Karpas-422 (cell line): ENCODE results near the gene TOMM5. TPM values are rescaled to one million over a fixed set of nuclear protein-coding genes. Genes with fewer than 3 reads are reported as not detected.
A peak's percentile ranks its signal among the peaks of the same experiment; 100 is the strongest.

Experiments used
- DNase-seq: peaks from one replicate; pipeline ENCODE4 v3.0.0-alpha.2; 2015
- H2AFZ ChIP-seq: fragments of 200-600 bp; sonication (generic); 2 replicates; pipeline ENCODE4 v1.6.1; 2014; ENCODE audit warnings: antibody characterized with exemption, low read length, mixed read lengths
- H3K27ac ChIP-seq: fragments of 200-600 bp; sonication (generic); 2 replicates; pipeline ENCODE4 v1.5.1; 2014; ENCODE audit warnings: mild to moderate bottlenecking, low read length, moderate library complexity
- H3K27me3 ChIP-seq: fragments of 200-600 bp; sonication (generic); 2 replicates; pipeline ENCODE4 v1.6.1; 2014; ENCODE audit warnings: low read length, mixed read lengths
- H3K36me3 ChIP-seq: fragments of 200-600 bp; sonication (generic); 2 replicates; pipeline ENCODE4 v1.6.1; 2014; ENCODE audit warnings: low read length, mixed read lengths; ENCODE audit not compliant: insufficient read depth
- H3K4me1 ChIP-seq: fragments of 200-600 bp; sonication (generic); 2 replicates; pipeline ENCODE4 v1.6.1; 2014; ENCODE audit warnings: mild to moderate bottlenecking, low read length, mixed read lengths
- H3K4me2 ChIP-seq: fragments of 200-600 bp; sonication (generic); 2 replicates; pipeline ENCODE4 v1.6.1; 2014; ENCODE audit warnings: low read length, low read depth, mild to moderate bottlenecking; ENCODE audit not compliant: poor library complexity, severe bottlenecking
- H3K4me3 ChIP-seq: fragments of 200-600 bp; sonication (generic); 2 replicates; pipeline ENCODE4 v1.5.1; 2014; ENCODE audit warnings: mild to moderate bottlenecking, antibody characterized with exemption, low read length, mixed read lengths
- H3K79me2 ChIP-seq: fragments of 200-600 bp; sonication (generic); 2 replicates; pipeline ENCODE4 v1.6.1; 2014; ENCODE audit warnings: mild to moderate bottlenecking, low read length, mixed read lengths
- H3K9ac ChIP-seq: fragments of 200-600 bp; sonication (generic); 2 replicates; pipeline ENCODE4 v1.6.0; 2014; ENCODE audit warnings: low read length
- H3K9me2 ChIP-seq: fragments of 200-600 bp; sonication (generic), shearing (Covaris generic); replicated peaks from 2 replicates; pipeline ENCODE4 v1.6.0; 2014; ENCODE audit warnings: mild to moderate bottlenecking, low read length, moderate library complexity; ENCODE audit not compliant: insufficient read depth
- H3K9me3 ChIP-seq: fragments of 300-700, 200-600 bp; sonication (generic); 2 replicates; pipeline ENCODE4 v1.6.1; 2014; ENCODE audit warnings: low read length, mixed read lengths
- H4K20me1 ChIP-seq: fragments of 200-600 bp; sonication (generic); 2 replicates; pipeline ENCODE4 v1.6.1; 2014; ENCODE audit warnings: mild to moderate bottlenecking, antibody characterized with exemption, low read length, low read depth; ENCODE audit not compliant: insufficient read depth
- total RNA-seq: library from RNA; depleted of rRNA; stranded (reverse); fragments of >200 nt; shearing (Covaris generic); gene quantifications from 2 replicates; pipeline ENCODE4 v1.2.3, GENCODE V29; 2014; ENCODE audit warnings: low replicate concordance

The TOMM5 gene
- total RNA-seq, 1 experiment from 2014 or later, result 265 TPM

- Histone ChIP-seq H3K4me1 (peaks cover 44% of the 10 kb centered on the region), H3K4me3 (no peak overlapping the region), H4K20me1 (peaks cover 21% of the 10 kb centered on the region), H3K9me3 (no peaks in the 10 kb centered on the region), H3K4me2 (no peak overlapping the region), H3K36me3 (peaks cover 55% of the 10 kb centered on the region), H3K9ac (no peak overlapping the region), H3K27me3 (no peaks in the 10 kb centered on the region), H3K79me2 (peaks cover 71% of the 10 kb centered on the region), H2AFZ (no peak overlapping the region), H3K27ac (no peak overlapping the region), H3K9me2 (no peaks in the 10 kb centered on the region)
- DNase-seq, result peak; percentile 78
Observed at GRCh38 chr9:37582548-37583157, 9.7 kb downstream of the TOMM5 start.

- peak within 1 kb of the TSS; percentile 71 for H3K27ac ChIP-seq
Observed at GRCh38 chr9:37575921-37576721, 16.3 kb downstream of the TOMM5 start, which contains the start of gene FBXO10. TSS of gene FBXO10 (minus strand) at chr9:37576380. CDS start at chr9:37541768, 34,612 bp downstream.

GRCh38 chr9:37575511-37575914, 16.9 kb downstream of the TOMM5 start:
- H3K27me3 ChIP-seq, result no peaks in the 10 kb centered on the region
- H3K27ac ChIP-seq, result peak overlapping the region; percentile 71
- peaks cover 8% of the 10 kb centered on the region; the same call in 1 of the 2 replicates for H3K36me3 ChIP-seq
- peak overlapping the region; percentile 67 for H3K4me3 ChIP-seq
- peak overlapping the region; percentile 73 for H3K9ac ChIP-seq
- peaks cover 56% of the 10 kb centered on the region for H3K79me2 ChIP-seq
- H2AFZ ChIP-seq, result no peak overlapping the region
- peak; percentile 80 for DNase-seq
- H3K4me1 ChIP-seq, result peaks cover 38% of the 10 kb centered on the region
- peak overlapping the region; percentile 92 for H3K4me2 ChIP-seq
- H3K9me3 ChIP-seq, result no peaks in the 10 kb centered on the region
- H4K20me1 ChIP-seq, result peaks cover 6% of the 10 kb centered on the region; the same call in 1 of the 2 replicates
- H3K9me2 ChIP-seq, result no peaks in the 10 kb centered on the region

More at GRCh38 chr9:37575921-37576721, 16.3 kb downstream of the TOMM5 start, which contains the start of gene FBXO10:
- H3K9me3 ChIP-seq, result no peaks in the 10 kb centered on the region
- H3K79me2 ChIP-seq, result peaks cover 58% of the 10 kb centered on the region
- peaks cover 11% of the 10 kb centered on the region for H3K36me3 ChIP-seq
- H3K9ac ChIP-seq, result peak within 1 kb of the TSS; percentile 73
- H3K4me1 ChIP-seq, result peaks cover 41% of the 10 kb centered on the region
- peak; percentile 83 for DNase-seq
- peaks cover 6% of the 10 kb centered on the region; the same call in 1 of the 2 replicates for H4K20me1 ChIP-seq
- H2AFZ ChIP-seq, result no peak within 1 kb of the TSS
- peak within 1 kb of the TSS; percentile 67 for H3K4me3 ChIP-seq
- H3K9me2 ChIP-seq, result no peaks in the 10 kb centered on the region
- H3K27me3 ChIP-seq, result no peaks in the 10 kb centered on the region
- H3K4me2 ChIP-seq, result peak within 1 kb of the TSS; percentile 92

- Histone ChIP-seq H2AFZ (no peak overlapping the region), H3K4me1 (peaks cover 38% of the 10 kb centered on the region), H4K20me1 (peaks cover 6% of the 10 kb centered on the region; the same call in 1 of the 2 replicates), H3K9ac (peak overlapping the region; percentile 73), H3K9me3 (no peaks in the 10 kb centered on the region), H3K9me2 (no peaks in the 10 kb centered on the region), H3K27me3 (no peaks in the 10 kb centered on the region), H3K4me2 (peak overlapping the region; percentile 92), H3K27ac (peak overlapping the region; percentile 71), H3K79me2 (peaks cover 57% of the 10 kb centered on the region), H3K36me3 (peaks cover 8% of the 10 kb centered on the region; the same call in 1 of the 2 replicates), H3K4me3 (peak overlapping the region; percentile 67)
- no peak for DNase-seq
Observed at GRCh38 chr9:37575001-37575400, 17.4 kb downstream of the TOMM5 start.

GRCh38 chr9:37574241-37574721, 18.1 kb downstream of the TOMM5 start:
- H3K27me3 ChIP-seq, result no peaks in the 10 kb centered on the region
- no peak overlapping the region for H3K27ac ChIP-seq
- 0 out of 2 replicates have a peak overlapping the region, but pooled peaks have one; percentile 73 for H3K9ac ChIP-seq
- H3K36me3 ChIP-seq, result peaks cover 8% of the 10 kb centered on the region; the same call in 1 of the 2 replicates
- H3K4me3 ChIP-seq, result no peak overlapping the region
- peaks cover 38% of the 10 kb centered on the region for H3K4me1 ChIP-seq
- peaks cover 6% of the 10 kb centered on the region; the same call in 1 of the 2 replicates for H4K20me1 ChIP-seq
- peak overlapping the region; percentile 92 for H3K4me2 ChIP-seq
- no peaks in the 10 kb centered on the region for H3K9me2 ChIP-seq
- H3K79me2 ChIP-seq, result peaks cover 62% of the 10 kb centered on the region
- H3K9me3 ChIP-seq, result no peaks in the 10 kb centered on the region
- no peak overlapping the region for H2AFZ ChIP-seq
- no peak for DNase-seq

- Histone ChIP-seq H3K36me3 (peaks cover 14% of the 10 kb centered on the region), H3K4me1 (peaks cover 36% of the 10 kb centered on the region), H3K9me3 (no peaks in the 10 kb centered on the region), H3K79me2 (peaks cover 61% of the 10 kb centered on the region), H3K27me3 (no peaks in the 10 kb centered on the region), H3K9me2 (no peaks in the 10 kb centered on the region), H2AFZ (no peak overlapping the region), H3K27ac (no peak overlapping the region), H3K4me3 (no peak overlapping the region), H3K9ac (no peak overlapping the region), H3K4me2 (no peak overlapping the region), H4K20me1 (peaks cover 6% of the 10 kb centered on the region; the same call in 1 of the 2 replicates)
- DNase-seq, result no peak
Observed at GRCh38 chr9:37571282-37571681, 21.1 kb downstream of the TOMM5 start.

- Histone ChIP-seq H4K20me1 (no peaks in the 10 kb centered on the region), H3K9me2 (no peaks in the 10 kb centered on the region), H3K4me2 (peak overlapping the region; percentile 58), H3K27ac (peak overlapping the region; percentile 44), H3K4me3 (no peak overlapping the region), H3K4me1 (peaks cover 48% of the 10 kb centered on the region), H3K36me3 (peaks cover 21% of the 10 kb centered on the region), H3K27me3 (no peaks in the 10 kb centered on the region), H3K9me3 (peaks cover 16% of the 10 kb centered on the region), H3K9ac (no peak overlapping the region; the same call in 1 of the 2 replicates), H3K79me2 (peaks cover 48% of the 10 kb centered on the region), H2AFZ (no peak overlapping the region)
- no peak for DNase-seq
Observed at GRCh38 chr9:37566716-37567115, 25.7 kb downstream of the TOMM5 start.
